OCI-LY7 (cell line): ENCODE data around the gene WNT8A. TPM values are rescaled to one million over a fixed set of nuclear protein-coding genes. Genes with fewer than 3 reads are reported as not detected.

ENCODE experiments used
- BruUV-seq: library from RNA; stranded (reverse); fragments of 400-500 nt; replicated peaks from 2 replicates; lab custom pipeline; 2021; lab: Mats Ljungman, UMichigan
- CTCF ChIA-PET: fragments of 300-600 bp; sonication (Branson Sonifier 250); formaldehyde crosslinking; loops from one replicate; lab custom pipeline; 2022; ENCODE audit warnings: antibody characterized with exemption; ENCODE audit not compliant: unreplicated experiment; lab: Charles Lee
- POLR2A ChIA-PET: fragments of 300-600 bp; sonication (Branson Sonifier 250); formaldehyde crosslinking; loops from one replicate; lab custom pipeline; 2022; ENCODE audit warnings: antibody characterized with exemption; lab: Charles Lee
- DNase-seq: peaks from one replicate; pipeline ENCODE4 v3.0.0-alpha.2; 2015; ENCODE audit warnings: low spot score
- H2AFZ ChIP-seq: fragments of 200-600 bp; sonication (generic), shearing (Covaris generic); 2 replicates; pipeline ENCODE4 v1.6.1; 2014; ENCODE audit warnings: mild to moderate bottlenecking, antibody characterized with exemption, low read length, moderate library complexity
- H3K27ac ChIP-seq: fragments of 200-600 bp; sonication (generic); 2 replicates; pipeline ENCODE4 v1.5.1; 2014; ENCODE audit warnings: mixed run types, low read depth, mild to moderate bottlenecking, moderate library complexity, low read length, inconsistent platforms; ENCODE audit not compliant: poor library complexity, severe bottlenecking
- H3K36me3 ChIP-seq: fragments of 200-600 bp; sonication (generic); 2 replicates; pipeline ENCODE4 v1.6.1; 2014; ENCODE audit warnings: mild to moderate bottlenecking, antibody characterized with exemption, low read length, moderate library complexity, mixed read lengths; ENCODE audit not compliant: insufficient read depth
- H3K4me1 ChIP-seq: fragments of 200-600 bp; sonication (generic); 2 replicates; pipeline ENCODE4 v1.5.1; 2014; ENCODE audit warnings: mild to moderate bottlenecking, low read length; ENCODE audit not compliant: insufficient read depth, poor library complexity, severe bottlenecking
- H3K4me2 ChIP-seq: fragments of 200-600 bp; sonication (generic); 2 replicates; pipeline ENCODE4 v1.6.1; 2014; ENCODE audit warnings: mild to moderate bottlenecking, low read length
- H3K4me3 ChIP-seq: fragments of 200-600 bp; sonication (generic); 2 replicates; pipeline ENCODE4 v1.5.1; 2014; ENCODE audit warnings: mild to moderate bottlenecking, low read depth, low read length; ENCODE audit not compliant: poor library complexity, severe bottlenecking
- H3K79me2 ChIP-seq: fragments of 200-600 bp; sonication (generic); 2 replicates; pipeline ENCODE4 v1.6.1; 2016; ENCODE audit warnings: low read depth, mild to moderate bottlenecking, low read length, moderate library complexity, mixed read lengths; ENCODE audit not compliant: insufficient read depth
- H3K9me2 ChIP-seq: fragments of 200-600 bp; sonication (generic); 2 replicates; pipeline ENCODE4 v1.6.1; 2016; ENCODE audit warnings: mild to moderate bottlenecking, low read length, mixed read lengths; ENCODE audit not compliant: insufficient read depth
- H3K9me3 ChIP-seq: fragments of 200-600 bp; sonication (generic); 2 replicates; pipeline ENCODE4 v1.6.1; 2014; ENCODE audit warnings: mild to moderate bottlenecking, mixed run types, low read length, mixed read lengths
- H4K20me1 ChIP-seq: fragments of 200-600 bp; sonication (generic); 2 replicates; pipeline ENCODE4 v1.6.1; 2014; ENCODE audit warnings: mild to moderate bottlenecking, antibody characterized with exemption, low read length, moderate library complexity, mixed read lengths; ENCODE audit not compliant: insufficient read depth
- EZH2phosphoT487 ChIP-seq: fragments of 200-600 bp; sonication (generic); IDR thresholded peaks from 2 replicates; pipeline ENCODE4 v1.6.1; 2018; ENCODE audit warnings: low read depth, borderline replicate concordance, mild to moderate bottlenecking, mixed run types, antibody characterized with exemption, low read length, moderate library complexity, mixed read lengths
- intact Hi-C: fragments of 100-400 bp; cut with micrococcal nuclease; formaldehyde crosslinking; loops from one replicate; pipeline ENCODE4 v1.10.0; 2022; ENCODE audit not compliant: unreplicated experiment
- total RNA-seq, 2 experiments: library from RNA; depleted of rRNA in 1 of 2; stranded (reverse); fragments of >200 nt in 1 of 2; shearing (Covaris generic) in 1 of 2; gene quantifications; 2 replicates each; pipeline ENCODE4 v1.2.3, GENCODE V29; 2014 to 2022
- TF ChIP-seq, protein P1 (sequence below): fragments of 200-600 bp; sonication (generic); conservative IDR thresholded peaks from 2 replicates; pipeline ENCODE4 v1.5.1; 2014; ENCODE audit warnings: mild to moderate bottlenecking, antibody characterized with exemption, low read length, moderate library complexity, mixed read lengths

WNT8A gene
- total RNA-seq, 2 experiments from 2014 or later, result not detected

DNA sequence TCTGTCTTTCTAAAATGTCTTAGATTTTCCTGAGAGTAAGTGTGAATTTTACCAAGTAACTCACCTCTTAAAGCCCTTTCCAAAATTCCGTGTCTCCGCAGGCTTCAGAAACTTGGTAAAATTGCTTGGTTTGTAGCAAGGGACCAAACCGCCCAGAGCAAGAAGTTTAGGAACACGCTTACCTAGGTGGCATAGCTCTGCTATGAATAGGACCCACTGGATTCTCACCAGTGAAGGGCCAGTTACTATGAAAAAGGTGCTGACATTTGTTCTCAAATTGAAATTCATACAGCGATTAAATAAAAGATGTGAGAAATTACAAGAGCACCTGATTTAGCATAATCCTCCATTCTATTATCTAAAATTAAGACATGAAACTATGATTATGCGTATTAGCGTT lies 48.7 kb downstream of the WNT8A start:
- POLR2A ChIA-PET, result interaction anchor here (0.8 kb wide), 1 partner anchor 27 kb away, joined by 4 read pairs; no protein-coding TSS in a partner anchor
- no peaks in the 10 kb centered on the region for H3K9me2 ChIP-seq
- no peak for TF ChIP-seq EZH2phosphoT487
- TF ChIP-seq, protein P1, sequence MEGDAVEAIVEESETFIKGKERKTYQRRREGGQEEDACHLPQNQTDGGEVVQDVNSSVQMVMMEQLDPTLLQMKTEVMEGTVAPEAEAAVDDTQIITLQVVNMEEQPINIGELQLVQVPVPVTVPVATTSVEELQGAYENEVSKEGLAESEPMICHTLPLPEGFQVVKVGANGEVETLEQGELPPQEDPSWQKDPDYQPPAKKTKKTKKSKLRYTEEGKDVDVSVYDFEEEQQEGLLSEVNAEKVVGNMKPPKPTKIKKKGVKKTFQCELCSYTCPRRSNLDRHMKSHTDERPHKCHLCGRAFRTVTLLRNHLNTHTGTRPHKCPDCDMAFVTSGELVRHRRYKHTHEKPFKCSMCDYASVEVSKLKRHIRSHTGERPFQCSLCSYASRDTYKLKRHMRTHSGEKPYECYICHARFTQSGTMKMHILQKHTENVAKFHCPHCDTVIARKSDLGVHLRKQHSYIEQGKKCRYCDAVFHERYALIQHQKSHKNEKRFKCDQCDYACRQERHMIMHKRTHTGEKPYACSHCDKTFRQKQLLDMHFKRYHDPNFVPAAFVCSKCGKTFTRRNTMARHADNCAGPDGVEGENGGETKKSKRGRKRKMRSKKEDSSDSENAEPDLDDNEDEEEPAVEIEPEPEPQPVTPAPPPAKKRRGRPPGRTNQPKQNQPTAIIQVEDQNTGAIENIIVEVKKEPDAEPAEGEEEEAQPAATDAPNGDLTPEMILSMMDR, result no peak
- no peaks in the 10 kb centered on the region for H3K4me1 ChIP-seq
- H2AFZ ChIP-seq, result peak overlapping the region; percentile 69; the same call in 1 of the 2 replicates
- peak overlapping the region; percentile 42 for H3K4me3 ChIP-seq
- peak overlapping the region; percentile 64; the same call in 1 of the 2 replicates for H3K4me2 ChIP-seq
- intact Hi-C loops, result loop anchor here (5.0 kb wide), 2 partner anchors 355 to 505 kb away; no protein-coding TSS in a partner anchor
- DNase-seq, result no peak
- BruUV-seq, result no TSS peak
- no peaks in the 10 kb centered on the region for H3K9me3 ChIP-seq
- no peaks in the 10 kb centered on the region for H3K79me2 ChIP-seq
- H3K36me3 ChIP-seq, result no peaks in the 10 kb centered on the region
- no peak overlapping the region for H3K27ac ChIP-seq
- H4K20me1 ChIP-seq, result no peaks in the 10 kb centered on the region
- CTCF ChIA-PET, result interaction anchor here (1.0 kb wide), 1 partner anchor 55 kb away, joined by 3 read pairs; no protein-coding TSS in a partner anchor

DNA sequence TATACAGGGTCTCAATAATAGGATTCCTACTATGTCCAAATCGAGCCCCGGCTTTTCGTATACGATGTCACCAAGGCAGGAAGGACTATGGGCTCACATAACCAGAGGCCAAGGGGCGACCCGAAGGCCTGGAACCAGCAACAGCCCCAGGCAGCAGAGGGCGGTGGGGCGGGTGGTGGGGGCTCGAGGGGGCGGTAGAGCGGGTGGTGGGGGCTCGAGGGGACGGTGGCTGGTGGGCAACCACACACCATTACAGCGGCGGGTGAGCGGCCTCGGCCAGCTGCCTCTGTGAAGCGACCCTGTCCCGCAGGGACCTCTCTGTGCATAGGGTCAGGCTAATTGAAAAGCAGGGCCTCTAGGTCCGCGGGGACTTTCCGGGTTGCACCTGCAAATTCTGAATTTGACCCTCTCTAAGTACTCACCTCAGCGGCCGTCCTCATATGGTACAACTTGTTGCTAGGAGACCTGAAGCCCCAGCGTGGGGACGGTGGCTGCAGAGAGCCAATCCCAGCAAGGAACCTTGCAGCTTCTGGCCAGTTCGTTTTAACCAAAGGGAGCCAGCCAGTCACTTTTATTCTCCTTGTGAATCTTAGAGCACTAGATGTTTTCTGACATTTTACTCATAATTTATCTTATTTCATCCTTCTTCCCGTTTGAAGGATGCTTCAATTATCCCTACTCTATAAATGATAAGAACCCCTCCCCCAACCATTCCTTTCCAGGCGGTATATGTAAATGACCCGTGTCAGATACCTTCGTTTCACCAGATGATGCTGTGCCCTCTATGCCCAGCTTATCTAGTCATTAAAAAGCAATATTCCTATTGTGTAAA lies 55.3 kb downstream of the WNT8A start, which contains the start of gene NME5:
Gene NME5, minus strand, starts transcription at position 480 of the 832 bp plus-strand sequence. CDS start 648 bp downstream, outside the sequence.
- POLR2A ChIA-PET, result interaction anchor here (0.6 to 1.0 kb wide), 3 partner anchors 10 to 156 kb away, joined by 3 read pairs; no protein-coding TSS in a partner anchor
- Histone ChIP-seq H3K4me1 (no peaks in the 10 kb centered on the region), H3K4me3 (no peak within 1 kb of the TSS), H3K27ac (no peak within 1 kb of the TSS), H3K79me2 (no peaks in the 10 kb centered on the region), H3K36me3 (no peaks in the 10 kb centered on the region), H4K20me1 (no peaks in the 10 kb centered on the region), H2AFZ (no peak within 1 kb of the TSS), H3K4me2 (no peak within 1 kb of the TSS; the same call in 1 of the 2 replicates), H3K9me3 (no peaks in the 10 kb centered on the region), H3K9me2 (no peaks in the 10 kb centered on the region)
- no peak for DNase-seq
- intact Hi-C loops, result no loop called here
- TF ChIP-seq EZH2phosphoT487, result no peak
- TF ChIP-seq, protein P1, result no peak
- no TSS peak for BruUV-seq
- CTCF ChIA-PET, result no interaction called here
